ENCODE data around the gene IRS1.
A peak's percentile ranks its signal among the peaks of the same experiment; 100 is the strongest.

The IRS1 gene

GRCh38 chr2:226828191-226828590 is 28.6 kb upstream of the IRS1 start:
- no peak for TF ChIP-seq RAD21 (IDR thresholded peaks at IDR 0.05; ENCODE audit: low read depth)
- TF ChIP-seq TCF12 (IDR thresholded peaks at IDR 0.05; ENCODE audit: low read depth) = no peak
- TF ChIP-seq ZBTB7A (IDR thresholded peaks at IDR 0.05; ENCODE audit: low read depth) = no peak
- no peak for TF ChIP-seq NFIC (IDR thresholded peaks at IDR 0.05)
- no peak for TF ChIP-seq EGR1 (IDR thresholded peaks at IDR 0.05)
- TF ChIP-seq CEBPB (IDR thresholded peaks at IDR 0.05) = no peak
- no peak for TF ChIP-seq REST (IDR thresholded peaks at IDR 0.05; ENCODE audit: low read depth)
- no peak for TF ChIP-seq MAX (IDR thresholded peaks at IDR 0.05)
- no peak for TF ChIP-seq EP300 (IDR thresholded peaks at IDR 0.05; ENCODE audit: borderline replicate concordance)

GRCh38 chr2:226825056-226825455 is 25.4 kb upstream of the IRS1 start:
- TF ChIP-seq FOXM1 (IDR thresholded peaks at IDR 0.05; ENCODE audit: borderline replicate concordance, low read depth) = no peak

GRCh38 chr2:226818930-226819329 is 19.3 kb upstream of the IRS1 start:
- no peak for TF ChIP-seq CREB1 (IDR thresholded peaks at IDR 0.05; ENCODE audit: low read depth)
- TF ChIP-seq TCF12 (IDR thresholded peaks at IDR 0.05; ENCODE audit: low read depth) = no peak
- no peak for TF ChIP-seq FOXM1 (IDR thresholded peaks at IDR 0.05; ENCODE audit: borderline replicate concordance, low read depth)
- no peak for TF ChIP-seq CEBPB (IDR thresholded peaks at IDR 0.05)
- TF ChIP-seq REST (IDR thresholded peaks at IDR 0.05; ENCODE audit: low read depth) = no peak
- no peak for TF ChIP-seq MAX (IDR thresholded peaks at IDR 0.05)
- TF ChIP-seq EGR1 (IDR thresholded peaks at IDR 0.05) = no peak
- no peak for TF ChIP-seq TAF1 (IDR thresholded peaks at IDR 0.05; ENCODE audit: low read depth)
- TF ChIP-seq USF1 (IDR thresholded peaks at IDR 0.05) = no peak
- no peak for TF ChIP-seq YY1 (IDR thresholded peaks at IDR 0.05; ENCODE audit: low read depth)
- TF ChIP-seq NFIC (IDR thresholded peaks at IDR 0.05) = no peak
- no peak for TF ChIP-seq ZBTB7A (IDR thresholded peaks at IDR 0.05; ENCODE audit: low read depth)
- TF ChIP-seq EP300 (IDR thresholded peaks at IDR 0.05; ENCODE audit: borderline replicate concordance) = no peak
- no peak for TF ChIP-seq RAD21 (IDR thresholded peaks at IDR 0.05; ENCODE audit: low read depth)

GRCh38 chr2:226813148-226813701 is 13.6 kb upstream of the IRS1 start:
- TF ChIP-seq RAD21 (IDR thresholded peaks at IDR 0.05; ENCODE audit: low read depth) = peak; percentile 56
- TF ChIP-seq TAF1 (IDR thresholded peaks at IDR 0.05; ENCODE audit: low read depth) = no peak

GRCh38 chr2:226803410-226803809 is 3.8 kb upstream of the IRS1 start:
- TF ChIP-seq TCF12 (IDR thresholded peaks at IDR 0.05; ENCODE audit: low read depth) = no peak
- TF ChIP-seq TEAD4 (IDR thresholded peaks at IDR 0.05) = no peak
- TF ChIP-seq NFIC (IDR thresholded peaks at IDR 0.05) = no peak
- TF ChIP-seq YY1 (IDR thresholded peaks at IDR 0.05; ENCODE audit: low read depth) = no peak

- TF ChIP-seq EP300 (IDR thresholded peaks at IDR 0.05; ENCODE audit: borderline replicate concordance) (no peak), RAD21 (IDR thresholded peaks at IDR 0.05; ENCODE audit: low read depth) (peak; percentile 86), CEBPB (IDR thresholded peaks at IDR 0.05) (peak; percentile 71), ZBTB7A (IDR thresholded peaks at IDR 0.05; ENCODE audit: low read depth) (no peak)
Observed at GRCh38 chr2:226802573-226802972, 3.0 kb upstream of the IRS1 start.

- no peak for TF ChIP-seq YY1 (IDR thresholded peaks at IDR 0.05; ENCODE audit: low read depth)
- no peak for TF ChIP-seq REST (IDR thresholded peaks at IDR 0.05; ENCODE audit: low read depth)
- TF ChIP-seq NFIC (IDR thresholded peaks at IDR 0.05) = no peak
- no peak for TF ChIP-seq CREB1 (IDR thresholded peaks at IDR 0.05; ENCODE audit: low read depth)
Observed at GRCh38 chr2:226800941-226801784, 1.5 kb upstream of the IRS1 start.

Data from Ishikawa (cell line).